ENCODE measurements around the gene KRTAP29-1.

DNA sequence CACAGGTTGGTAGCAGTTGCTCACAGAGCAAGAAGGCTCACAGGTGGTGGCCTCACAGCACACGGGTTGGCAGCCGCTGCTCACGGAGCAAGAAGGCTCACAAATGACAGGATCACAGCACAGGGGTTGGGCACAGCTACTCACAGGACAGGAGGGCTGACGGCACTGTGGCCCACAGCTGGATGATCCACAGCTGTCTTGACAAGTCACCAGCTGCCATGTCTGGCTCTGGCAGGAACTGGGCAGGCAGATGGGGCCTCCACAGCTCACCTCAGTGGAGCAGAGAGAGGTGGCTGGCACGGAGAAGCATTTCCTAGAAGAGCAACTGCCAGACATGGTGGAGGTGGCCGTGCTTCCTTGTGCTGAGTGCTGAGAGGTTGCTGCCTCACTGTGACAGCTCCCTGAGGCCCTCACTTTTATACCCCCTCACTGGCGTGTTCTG, 6.3 kb upstream of the KRTAP29-1 start, which contains the start of gene KRTAP16-1:
- no peak for TF ChIP-seq POLR2A (IDR thresholded peaks at IDR 0.05)
- TF ChIP-seq, protein P1, sequence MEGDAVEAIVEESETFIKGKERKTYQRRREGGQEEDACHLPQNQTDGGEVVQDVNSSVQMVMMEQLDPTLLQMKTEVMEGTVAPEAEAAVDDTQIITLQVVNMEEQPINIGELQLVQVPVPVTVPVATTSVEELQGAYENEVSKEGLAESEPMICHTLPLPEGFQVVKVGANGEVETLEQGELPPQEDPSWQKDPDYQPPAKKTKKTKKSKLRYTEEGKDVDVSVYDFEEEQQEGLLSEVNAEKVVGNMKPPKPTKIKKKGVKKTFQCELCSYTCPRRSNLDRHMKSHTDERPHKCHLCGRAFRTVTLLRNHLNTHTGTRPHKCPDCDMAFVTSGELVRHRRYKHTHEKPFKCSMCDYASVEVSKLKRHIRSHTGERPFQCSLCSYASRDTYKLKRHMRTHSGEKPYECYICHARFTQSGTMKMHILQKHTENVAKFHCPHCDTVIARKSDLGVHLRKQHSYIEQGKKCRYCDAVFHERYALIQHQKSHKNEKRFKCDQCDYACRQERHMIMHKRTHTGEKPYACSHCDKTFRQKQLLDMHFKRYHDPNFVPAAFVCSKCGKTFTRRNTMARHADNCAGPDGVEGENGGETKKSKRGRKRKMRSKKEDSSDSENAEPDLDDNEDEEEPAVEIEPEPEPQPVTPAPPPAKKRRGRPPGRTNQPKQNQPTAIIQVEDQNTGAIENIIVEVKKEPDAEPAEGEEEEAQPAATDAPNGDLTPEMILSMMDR (IDR thresholded peaks at IDR 0.05): no peak

All from adrenal gland (tissue), 5 donors.